WTC11 (cell line): ENCODE measurements around the gene GNPTG.

Source experiments
- CREB1 ChIP-seq: sonication (generic); formaldehyde crosslinking; IDR thresholded peaks from 2 replicates; pipeline ENCODE4 v1.8.0; 2023; ENCODE audit warnings: mild to moderate bottlenecking, missing genetic modification reagents
- ESRRA ChIP-seq: sonication (generic); formaldehyde crosslinking; IDR thresholded peaks from 2 replicates; pipeline ENCODE4 v1.8.1; 2022; ENCODE audit warnings: mild to moderate bottlenecking, missing genetic modification reagents, borderline replicate concordance
- NR2C2 ChIP-seq: sonication (generic); formaldehyde crosslinking; IDR thresholded peaks from 2 replicates; pipeline ENCODE4 v1.8.0; 2022; ENCODE audit warnings: mild to moderate bottlenecking, missing genetic modification reagents
- NR3C1 ChIP-seq: sonication (generic); formaldehyde crosslinking; conservative IDR thresholded peaks from 2 replicates; pipeline ENCODE4 v1.8.1; 2023; ENCODE audit warnings: low read depth, mild to moderate bottlenecking, missing genetic modification reagents
- SP1 ChIP-seq: sonication (generic); formaldehyde crosslinking; conservative IDR thresholded peaks from 2 replicates; pipeline ENCODE4 v1.8.1; 2022; ENCODE audit warnings: missing genetic modification reagents
- TEAD1 ChIP-seq: sonication (generic); formaldehyde crosslinking; IDR thresholded peaks from 2 replicates; pipeline ENCODE4 v1.8.0; 2022; ENCODE audit warnings: mild to moderate bottlenecking, missing genetic modification reagents
- TEAD4 ChIP-seq: sonication (generic); formaldehyde crosslinking; IDR thresholded peaks from 2 replicates; pipeline ENCODE4 v1.8.0; 2022; ENCODE audit warnings: mild to moderate bottlenecking, missing genetic modification reagents
- ZBTB21 ChIP-seq: sonication (generic); formaldehyde crosslinking; IDR thresholded peaks from 2 replicates; pipeline ENCODE4 v1.8.1; 2023; ENCODE audit warnings: mild to moderate bottlenecking, missing genetic modification reagents, borderline replicate concordance
- TF ChIP-seq, protein P1 (sequence below): fragments of 200-600 bp; IDR thresholded peaks from 2 replicates; pipeline ENCODE4 v1.8.0; 2022; ENCODE audit warnings: antibody characterized with exemption
- TF ChIP-seq, protein P2 (sequence below): sonication (generic); formaldehyde crosslinking; IDR thresholded peaks from 2 replicates; pipeline ENCODE4 v1.8.0; 2022; ENCODE audit warnings: mild to moderate bottlenecking, missing genetic modification reagents
- TF ChIP-seq, protein P3 (sequence below): sonication (generic); formaldehyde crosslinking; IDR thresholded peaks from 2 replicates; pipeline ENCODE4 v1.8.1; 2022; ENCODE audit warnings: low read depth, missing genetic modification reagents, borderline replicate concordance
- TF ChIP-seq, protein P4 (sequence below): sonication (generic); formaldehyde crosslinking; conservative IDR thresholded peaks from 2 replicates; pipeline ENCODE4 v1.8.1; 2023; ENCODE audit warnings: mild to moderate bottlenecking, low read depth, missing genetic modification reagents, moderate library complexity

DNA sequence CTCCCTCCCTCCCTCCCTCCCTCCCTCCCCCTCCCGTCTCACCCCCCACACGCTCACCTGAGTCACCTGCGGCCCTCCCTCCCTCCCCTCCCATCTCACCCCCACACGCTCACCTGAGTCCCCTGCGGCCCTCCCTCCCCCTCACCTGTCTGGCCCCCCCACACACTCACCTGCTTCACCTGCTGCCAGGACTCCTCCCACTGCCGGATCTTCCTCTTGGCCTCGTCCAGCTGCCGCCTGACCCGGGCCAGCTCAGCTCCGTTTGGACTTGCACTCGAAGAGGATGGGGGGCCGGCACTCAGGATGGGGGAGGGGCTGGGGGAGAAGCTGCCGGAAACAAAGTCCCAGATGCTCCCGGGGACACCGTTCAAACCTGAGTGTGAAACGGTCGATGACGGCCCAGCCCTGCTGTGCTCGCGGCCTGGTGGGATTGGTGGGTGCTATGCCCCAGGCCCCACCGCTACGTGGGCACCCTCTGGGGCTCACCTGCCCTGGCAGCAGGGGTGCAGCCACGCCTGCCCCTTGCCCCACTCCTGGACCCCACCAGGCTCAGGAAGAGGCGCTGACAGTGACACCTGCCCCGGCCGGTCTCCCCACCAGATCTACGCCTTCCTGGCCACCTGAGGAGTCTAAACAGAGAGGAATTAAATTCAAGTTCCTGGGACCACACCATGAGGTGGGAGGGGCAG lies 15.9 kb downstream of the GNPTG start:
- TF ChIP-seq, protein P1, sequence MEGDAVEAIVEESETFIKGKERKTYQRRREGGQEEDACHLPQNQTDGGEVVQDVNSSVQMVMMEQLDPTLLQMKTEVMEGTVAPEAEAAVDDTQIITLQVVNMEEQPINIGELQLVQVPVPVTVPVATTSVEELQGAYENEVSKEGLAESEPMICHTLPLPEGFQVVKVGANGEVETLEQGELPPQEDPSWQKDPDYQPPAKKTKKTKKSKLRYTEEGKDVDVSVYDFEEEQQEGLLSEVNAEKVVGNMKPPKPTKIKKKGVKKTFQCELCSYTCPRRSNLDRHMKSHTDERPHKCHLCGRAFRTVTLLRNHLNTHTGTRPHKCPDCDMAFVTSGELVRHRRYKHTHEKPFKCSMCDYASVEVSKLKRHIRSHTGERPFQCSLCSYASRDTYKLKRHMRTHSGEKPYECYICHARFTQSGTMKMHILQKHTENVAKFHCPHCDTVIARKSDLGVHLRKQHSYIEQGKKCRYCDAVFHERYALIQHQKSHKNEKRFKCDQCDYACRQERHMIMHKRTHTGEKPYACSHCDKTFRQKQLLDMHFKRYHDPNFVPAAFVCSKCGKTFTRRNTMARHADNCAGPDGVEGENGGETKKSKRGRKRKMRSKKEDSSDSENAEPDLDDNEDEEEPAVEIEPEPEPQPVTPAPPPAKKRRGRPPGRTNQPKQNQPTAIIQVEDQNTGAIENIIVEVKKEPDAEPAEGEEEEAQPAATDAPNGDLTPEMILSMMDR = no peak
- TF ChIP-seq, protein P2, sequence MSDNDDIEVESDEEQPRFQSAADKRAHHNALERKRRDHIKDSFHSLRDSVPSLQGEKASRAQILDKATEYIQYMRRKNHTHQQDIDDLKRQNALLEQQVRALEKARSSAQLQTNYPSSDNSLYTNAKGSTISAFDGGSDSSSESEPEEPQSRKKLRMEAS (CRISPR knock-in tag) = no peak
- TF ChIP-seq CREB1 (no peak), SP1 (CRISPR knock-in tag) (no peak), TEAD4 (CRISPR knock-in tag) (no peak), TEAD1 (CRISPR knock-in tag) (no peak), ESRRA (no peak), NR3C1 (CRISPR knock-in tag) (no peak), NR2C2 (no peak), ZBTB21 (no peak)
- TF ChIP-seq, protein P3, sequence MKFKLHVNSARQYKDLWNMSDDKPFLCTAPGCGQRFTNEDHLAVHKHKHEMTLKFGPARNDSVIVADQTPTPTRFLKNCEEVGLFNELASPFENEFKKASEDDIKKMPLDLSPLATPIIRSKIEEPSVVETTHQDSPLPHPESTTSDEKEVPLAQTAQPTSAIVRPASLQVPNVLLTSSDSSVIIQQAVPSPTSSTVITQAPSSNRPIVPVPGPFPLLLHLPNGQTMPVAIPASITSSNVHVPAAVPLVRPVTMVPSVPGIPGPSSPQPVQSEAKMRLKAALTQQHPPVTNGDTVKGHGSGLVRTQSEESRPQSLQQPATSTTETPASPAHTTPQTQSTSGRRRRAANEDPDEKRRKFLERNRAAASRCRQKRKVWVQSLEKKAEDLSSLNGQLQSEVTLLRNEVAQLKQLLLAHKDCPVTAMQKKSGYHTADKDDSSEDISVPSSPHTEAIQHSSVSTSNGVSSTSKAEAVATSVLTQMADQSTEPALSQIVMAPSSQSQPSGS (CRISPR knock-in tag) = no peak
- TF ChIP-seq, protein P4, sequence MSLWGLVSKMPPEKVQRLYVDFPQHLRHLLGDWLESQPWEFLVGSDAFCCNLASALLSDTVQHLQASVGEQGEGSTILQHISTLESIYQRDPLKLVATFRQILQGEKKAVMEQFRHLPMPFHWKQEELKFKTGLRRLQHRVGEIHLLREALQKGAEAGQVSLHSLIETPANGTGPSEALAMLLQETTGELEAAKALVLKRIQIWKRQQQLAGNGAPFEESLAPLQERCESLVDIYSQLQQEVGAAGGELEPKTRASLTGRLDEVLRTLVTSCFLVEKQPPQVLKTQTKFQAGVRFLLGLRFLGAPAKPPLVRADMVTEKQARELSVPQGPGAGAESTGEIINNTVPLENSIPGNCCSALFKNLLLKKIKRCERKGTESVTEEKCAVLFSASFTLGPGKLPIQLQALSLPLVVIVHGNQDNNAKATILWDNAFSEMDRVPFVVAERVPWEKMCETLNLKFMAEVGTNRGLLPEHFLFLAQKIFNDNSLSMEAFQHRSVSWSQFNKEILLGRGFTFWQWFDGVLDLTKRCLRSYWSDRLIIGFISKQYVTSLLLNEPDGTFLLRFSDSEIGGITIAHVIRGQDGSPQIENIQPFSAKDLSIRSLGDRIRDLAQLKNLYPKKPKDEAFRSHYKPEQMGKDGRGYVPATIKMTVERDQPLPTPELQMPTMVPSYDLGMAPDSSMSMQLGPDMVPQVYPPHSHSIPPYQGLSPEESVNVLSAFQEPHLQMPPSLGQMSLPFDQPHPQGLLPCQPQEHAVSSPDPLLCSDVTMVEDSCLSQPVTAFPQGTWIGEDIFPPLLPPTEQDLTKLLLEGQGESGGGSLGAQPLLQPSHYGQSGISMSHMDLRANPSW (CRISPR knock-in tag) = no peak
